Cardiac fibroblast (primary cell): ENCODE data around the gene PRKAR2B.

Source experiments
- DNase-seq, 2 donors: peaks; one replicate each; pipeline versions ENCODE4 v3.0.0 to v3.0.0-alpha.2; 2010; ENCODE audit warnings: low read depth in 2 of 2
- H3K4me3 ChIP-seq, 2 donors: replicated peaks in 1 of 2; 1 replicate in 1 of 2; 2 replicates in 1 of 2; pipeline ENCODE4 v1.5.1; 2011; ENCODE audit warnings: low read depth in 2 of 2, low read length in 2 of 2, mild to moderate bottlenecking in 2 of 2, moderate library complexity in 1 of 2
- CTCF ChIP-seq: IDR thresholded peaks from one replicate; pipeline ENCODE4 v1.5.1; 2011; ENCODE audit warnings: low read depth, mild to moderate bottlenecking, low read length, inconsistent platforms

The PRKAR2B gene

DNA sequence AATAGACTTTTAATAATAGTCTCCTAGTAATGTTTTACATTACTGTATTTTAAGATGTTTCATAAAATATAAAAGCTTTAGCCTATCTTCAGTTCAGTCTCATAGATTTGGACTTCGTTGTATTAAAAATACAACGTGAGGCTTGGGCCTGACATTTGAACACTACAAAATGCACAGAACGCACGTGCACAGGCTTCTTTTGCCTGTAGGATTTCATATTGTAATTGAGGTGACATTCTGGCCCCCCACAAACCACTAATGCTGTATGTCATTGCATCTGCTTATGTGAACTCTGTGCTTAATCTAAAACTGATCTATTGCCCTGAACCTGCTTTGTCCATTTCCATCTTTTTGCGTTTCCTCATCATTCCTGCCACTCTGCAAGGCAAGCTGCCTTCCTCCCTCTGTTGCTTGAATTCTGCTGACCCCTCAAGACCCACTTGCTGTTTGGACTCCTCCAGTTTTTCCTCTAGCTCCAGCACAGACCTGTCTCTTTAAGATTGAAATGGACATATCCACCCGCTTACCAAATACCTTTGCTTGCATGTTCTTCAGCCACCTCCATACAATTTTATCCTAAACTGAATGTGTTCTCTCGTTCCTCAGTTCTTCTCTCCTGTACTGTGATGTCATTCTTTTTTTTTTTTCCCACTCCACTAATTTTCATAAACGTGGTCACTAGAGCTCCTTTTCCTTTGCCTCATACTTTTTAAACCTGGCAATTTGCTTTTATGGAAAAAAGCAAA is 12.4 kb downstream of the PRKAR2B start:
- no peak for DNase-seq
- TF ChIP-seq CTCF: no peak
- H3K4me3 ChIP-seq: no peak overlapping the region

DNA sequence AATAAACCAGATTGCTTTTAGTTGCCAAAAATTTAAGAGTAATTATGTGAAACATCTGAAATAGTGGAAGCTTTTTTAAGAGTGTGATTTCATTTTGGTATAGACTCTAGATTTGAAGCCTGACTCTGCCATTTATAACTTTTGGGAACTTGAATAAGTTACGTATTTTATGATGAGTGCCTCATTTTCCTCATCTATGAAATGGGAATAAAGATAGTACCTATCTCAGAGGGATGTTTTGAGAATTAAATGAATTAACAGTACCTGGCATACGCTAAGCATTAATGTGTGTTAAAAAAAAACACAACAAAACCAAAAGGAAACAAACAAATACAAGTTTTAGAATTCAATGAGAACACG is 12.9 kb downstream of the PRKAR2B start:
- TF ChIP-seq CTCF: no peak
- no peak for DNase-seq
- H3K4me3 ChIP-seq: no peak overlapping the region

DNA sequence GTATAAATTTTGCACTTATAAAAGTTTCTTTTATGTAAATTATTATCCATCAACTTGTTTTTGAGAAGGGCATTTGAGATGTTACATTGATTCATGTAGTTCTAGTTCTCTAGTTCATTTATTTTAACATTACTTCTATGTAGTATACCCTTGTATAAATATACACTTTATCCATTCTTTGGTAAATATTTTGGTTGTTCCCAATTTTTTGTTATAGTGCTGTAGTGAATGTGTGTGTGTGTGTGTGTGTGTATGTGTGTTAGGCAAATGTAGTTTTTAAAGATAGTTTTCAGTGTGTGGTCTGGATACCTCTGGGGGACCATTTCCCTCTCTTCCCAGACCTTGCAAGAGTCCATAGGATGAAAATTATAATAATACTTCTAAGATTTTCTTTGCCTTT is 15.0 kb downstream of the PRKAR2B start:
- no peak for TF ChIP-seq CTCF
- no peak for DNase-seq
- no peak overlapping the region for H3K4me3 ChIP-seq

GRCh38 chr7:107063245-107064120 is 19.0 kb downstream of the PRKAR2B start:
- no peak for TF ChIP-seq CTCF
- no peak overlapping the region for H3K4me3 ChIP-seq
- DNase-seq: no peak

DNA sequence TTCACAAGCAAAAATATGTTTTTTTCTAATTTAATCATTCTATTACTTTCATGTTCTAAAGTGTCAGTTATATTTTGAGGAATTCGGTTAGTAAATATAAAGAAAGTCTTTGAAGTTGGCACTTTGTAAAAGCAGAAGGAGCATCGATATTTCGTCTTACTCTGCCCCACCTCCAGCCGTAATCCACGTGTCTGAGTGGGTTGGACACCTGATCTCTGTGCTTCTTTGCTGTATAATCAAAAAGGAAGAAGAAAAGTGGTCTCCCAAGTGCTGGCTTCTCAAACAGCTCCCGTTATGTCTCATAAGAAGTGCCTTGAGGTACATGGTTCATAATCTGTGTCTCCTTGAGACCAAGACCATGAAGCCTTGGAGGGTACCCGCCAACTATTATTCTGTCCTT is 19.8 kb downstream of the PRKAR2B start:
- TF ChIP-seq CTCF: no peak
- DNase-seq: no peak
- no peak overlapping the region for H3K4me3 ChIP-seq

GRCh38 chr7:107065929-107066247 is 21.4 kb downstream of the PRKAR2B start:
- no peak for DNase-seq
- TF ChIP-seq CTCF: no peak
- H3K4me3 ChIP-seq: no peak overlapping the region

- TF ChIP-seq CTCF: no peak
- no peak overlapping the region for H3K4me3 ChIP-seq
- DNase-seq: no peak
Observed at GRCh38 chr7:107068156-107068555, 23.7 kb downstream of the PRKAR2B start.
